GM23248 (cell line): ENCODE measurements around the gene CD33. TPM values are rescaled to one million over a fixed set of nuclear protein-coding genes. Genes with fewer than 3 reads are reported as not detected.

Source experiments
- DNase-seq: peaks from one replicate; pipeline ENCODE4 v3.0.0-alpha.2; 2015
- H2AFZ ChIP-seq: fragments of 200-600 bp; sonication (generic); 2 replicates; pipeline ENCODE4 v1.6.1; 2016; ENCODE audit warnings: antibody characterized with exemption
- H3F3A ChIP-seq: fragments of 200-600 bp; sonication (generic); 2 replicates; pipeline ENCODE4 v1.6.1; 2016; ENCODE audit warnings: mild to moderate bottlenecking, antibody characterized with exemption, mixed run types; ENCODE audit not compliant: insufficient read depth
- H3K27ac ChIP-seq: fragments of 200-600 bp; sonication (generic); 2 replicates; pipeline ENCODE4 v1.5.1; 2016; ENCODE audit warnings: mild to moderate bottlenecking
- H3K27me3 ChIP-seq: fragments of 200-600 bp; sonication (generic); replicated peaks from 2 replicates; pipeline ENCODE4 v1.6.1; 2016; ENCODE audit warnings: mild to moderate bottlenecking; ENCODE audit not compliant: insufficient read depth
- H3K36me3 ChIP-seq: fragments of 200-600 bp; sonication (generic); 2 replicates; pipeline ENCODE4 v1.6.1; 2016; ENCODE audit warnings: low read depth, mild to moderate bottlenecking
- H3K4me1 ChIP-seq: fragments of 200-600 bp; sonication (generic); 2 replicates; pipeline ENCODE4 v1.6.1; 2016; ENCODE audit warnings: mild to moderate bottlenecking; ENCODE audit not compliant: insufficient read depth
- H3K4me2 ChIP-seq: fragments of 200-600 bp; sonication (generic); one replicate; pipeline ENCODE4 v1.6.1; 2016; ENCODE audit warnings: mild to moderate bottlenecking; ENCODE audit not compliant: unreplicated experiment
- H3K4me3 ChIP-seq: fragments of 200-600 bp; sonication (generic); 2 replicates; pipeline ENCODE4 v1.5.1; 2016; ENCODE audit warnings: mild to moderate bottlenecking
- H3K79me2 ChIP-seq: fragments of 200-600 bp; sonication (generic); 2 replicates; pipeline ENCODE4 v1.6.1; 2016; ENCODE audit warnings: mild to moderate bottlenecking; ENCODE audit not compliant: insufficient read depth
- H3K9ac ChIP-seq: fragments of 200-600 bp; sonication (generic); 2 replicates; pipeline ENCODE4 v1.6.1; 2016; ENCODE audit warnings: mild to moderate bottlenecking
- H3K9me2 ChIP-seq: fragments of 200-600 bp; sonication (generic); 2 replicates; pipeline ENCODE4 v1.6.1; 2016; ENCODE audit warnings: mixed run types, mild to moderate bottlenecking, moderate library complexity; ENCODE audit not compliant: insufficient read depth
- H3K9me3 ChIP-seq: fragments of 200-600 bp; sonication (generic); one replicate; pipeline ENCODE4 v1.6.1; 2017; ENCODE audit warnings: low read depth
- H4K20me1 ChIP-seq: fragments of 200-600 bp; sonication (generic); 2 replicates; pipeline ENCODE4 v1.6.0; 2016; ENCODE audit not compliant: insufficient read depth
- EZH2 ChIP-seq: fragments of 200-600 bp; sonication (generic); IDR thresholded peaks from 2 replicates; pipeline ENCODE4 v1.6.1; 2018; ENCODE audit warnings: antibody characterized with exemption, mild to moderate bottlenecking; ENCODE audit not compliant: insufficient read depth, poor library complexity, severe bottlenecking
- EZH2phosphoT487 ChIP-seq: fragments of 200-600 bp; sonication (generic); IDR thresholded peaks from 2 replicates; pipeline ENCODE4 v1.6.1; 2018; ENCODE audit warnings: antibody characterized with exemption, moderate library complexity, mild to moderate bottlenecking, low read depth; ENCODE audit not compliant: insufficient read depth
- WGBS, 2 experiments: methylation state at CpG; one replicate each; pipeline ENCODE4 v1.1.6; 2015 to 2017; ENCODE audit warnings: low lambda C conversion rate in 2 of 2, low coverage in 1 of 2; ENCODE audit errors: missing lambda C conversion rate in 2 of 2; 5-methylcytosine and 5-hydroxymethylcytosine counted together
- in situ Hi-C: fragments of 300-500 bp; cut with MboI; formaldehyde crosslinking; loops from 2 replicates; pipeline ENCODE4 v1.15.0; 2020
- polyA plus RNA-seq: library from polyadenylated mRNA; unstranded; fragments of >200 nt; fragmentation: Nextera tagmentation; extraction: Ambion mirVana; gene quantifications from 2 replicates; pipeline ENCODE4 v1.2.1, GENCODE V29; 2016
- total RNA-seq: library from RNA; depleted of rRNA; stranded (reverse); fragments of >200 nt; shearing (Covaris generic); gene quantifications from 2 replicates; pipeline ENCODE4 v1.2.3, GENCODE V29; 2014

Gene CD33
- total and polyA plus RNA-seq, 2 experiments from 2014 or later = 0.30 TPM; not detected in 1

GRCh38 chr19:51183629-51184028, 41.3 kb upstream of the CD33 start:
- H3K4me1 ChIP-seq = no peaks in the 10 kb centered on the region
- no peak overlapping the region for H3K4me2 ChIP-seq
- H3K27me3 ChIP-seq = no peaks in the 10 kb centered on the region; the same call in 1 of the 2 replicates
- no peaks in the 10 kb centered on the region for H3F3A ChIP-seq
- no peak overlapping the region for H3K9ac ChIP-seq
- no peak overlapping the region for H2AFZ ChIP-seq
- DNase-seq = no peak
- in situ Hi-C loops = no loop called here
- no peak for TF ChIP-seq EZH2phosphoT487
- no peak for TF ChIP-seq EZH2
- no peaks in the 10 kb centered on the region for H3K36me3 ChIP-seq
- H3K9me2 ChIP-seq = no peaks in the 10 kb centered on the region
- no peak overlapping the region for H3K4me3 ChIP-seq
- no peaks in the 10 kb centered on the region for H3K9me3 ChIP-seq
- WGBS, 2 experiments = 49 to 50% methylated on average over 8 of the region's 8 CpGs
- H3K79me2 ChIP-seq = no peaks in the 10 kb centered on the region
- H4K20me1 ChIP-seq = no peaks in the 10 kb centered on the region
- no peak overlapping the region for H3K27ac ChIP-seq

GRCh38 chr19:51185069-51185867, 39.6 kb upstream of the CD33 start:
- Histone ChIP-seq H3K9me2 (no peaks in the 10 kb centered on the region), H3K27ac (no peak overlapping the region), H3K4me1 (no peaks in the 10 kb centered on the region), H3K36me3 (no peaks in the 10 kb centered on the region), H3F3A (no peaks in the 10 kb centered on the region), H4K20me1 (no peaks in the 10 kb centered on the region), H3K27me3 (no peaks in the 10 kb centered on the region; the same call in 1 of the 2 replicates), H3K9me3 (no peaks in the 10 kb centered on the region), H3K79me2 (no peaks in the 10 kb centered on the region), H3K9ac (no peak overlapping the region), H3K4me3 (no peak overlapping the region), H3K4me2 (no peak overlapping the region), H2AFZ (no peak overlapping the region)
- in situ Hi-C loops = no loop called here
- 48 to 58% methylated on average over 22 to 25 of the region's 25 CpGs for WGBS, 2 experiments
- no peak for DNase-seq
- TF ChIP-seq EZH2phosphoT487 (no peak), EZH2 (no peak)

- no peaks in the 10 kb centered on the region for H3K36me3 ChIP-seq
- no peaks in the 10 kb centered on the region for H3K9me3 ChIP-seq
- H3K4me1 ChIP-seq = no peaks in the 10 kb centered on the region
- no peaks in the 10 kb centered on the region for H3F3A ChIP-seq
- no peaks in the 10 kb centered on the region for H4K20me1 ChIP-seq
- in situ Hi-C loops = no loop called here
- no peaks in the 10 kb centered on the region for H3K9me2 ChIP-seq
- no peak overlapping the region for H3K9ac ChIP-seq
- H3K4me3 ChIP-seq = no peak overlapping the region
- no peak overlapping the region for H2AFZ ChIP-seq
- H3K4me2 ChIP-seq = no peak overlapping the region
- 20 to 33% methylated on average over 4 to 5 of the region's 5 CpGs for WGBS, 2 experiments
- H3K27me3 ChIP-seq = no peaks in the 10 kb centered on the region
- no peak for TF ChIP-seq EZH2phosphoT487
- no peak for TF ChIP-seq EZH2
- H3K79me2 ChIP-seq = no peaks in the 10 kb centered on the region
- DNase-seq = no peak
- no peak overlapping the region for H3K27ac ChIP-seq
These were observed 39.0 kb upstream of the CD33 start for GRCh38 chr19:51185868-51186215.

- in situ Hi-C loops = no loop called here
- H2AFZ ChIP-seq = no peak overlapping the region
- no peaks in the 10 kb centered on the region for H3K27me3 ChIP-seq
- no peaks in the 10 kb centered on the region for H3F3A ChIP-seq
- no peak overlapping the region for H3K4me3 ChIP-seq
- 17 to 19% methylated on average over 12 to 13 of the region's 13 CpGs for WGBS, 2 experiments
- no peak overlapping the region for H3K9ac ChIP-seq
- H3K4me1 ChIP-seq = no peaks in the 10 kb centered on the region
- H3K79me2 ChIP-seq = no peaks in the 10 kb centered on the region
- no peaks in the 10 kb centered on the region for H3K36me3 ChIP-seq
- H3K9me2 ChIP-seq = no peaks in the 10 kb centered on the region
- no peak for TF ChIP-seq EZH2
- no peak for TF ChIP-seq EZH2phosphoT487
- no peaks in the 10 kb centered on the region for H3K9me3 ChIP-seq
- no peak for DNase-seq
- H3K4me2 ChIP-seq = no peak overlapping the region
- H3K27ac ChIP-seq = no peak overlapping the region
- no peaks in the 10 kb centered on the region for H4K20me1 ChIP-seq
These were observed 38.6 kb upstream of the CD33 start for GRCh38 chr19:51186323-51186722.
